C1 segment of cervical spinal cord (tissue), 14 donors: ENCODE results near the gene PGAP3.

ENCODE experiments used
- DNase-seq, 14 donors: peaks; one replicate each; lab custom pipeline; 2025; lab: John Stamatoyannopoulos, UW

PGAP3 gene

DNA sequence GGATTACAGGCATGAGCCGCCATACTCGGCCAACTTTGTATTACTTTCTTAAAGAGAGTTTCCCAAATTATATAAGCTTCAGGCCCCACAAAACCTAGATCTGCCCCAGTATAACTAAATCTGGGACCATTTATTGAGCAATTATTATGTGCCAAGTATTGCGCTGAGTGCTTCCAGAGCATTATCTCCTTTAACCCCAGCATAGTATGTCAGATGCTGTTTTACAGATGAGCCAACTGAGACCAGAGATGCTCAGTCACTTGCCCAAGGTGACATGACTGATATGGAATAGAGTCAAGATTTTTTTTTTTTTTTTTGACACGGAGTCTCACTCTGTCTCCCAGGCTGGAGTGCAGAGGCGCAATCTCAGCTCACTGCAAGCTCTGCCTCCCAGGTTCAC lies 10.1 kb upstream of the PGAP3 start:
- no peak for DNase-seq

DNA sequence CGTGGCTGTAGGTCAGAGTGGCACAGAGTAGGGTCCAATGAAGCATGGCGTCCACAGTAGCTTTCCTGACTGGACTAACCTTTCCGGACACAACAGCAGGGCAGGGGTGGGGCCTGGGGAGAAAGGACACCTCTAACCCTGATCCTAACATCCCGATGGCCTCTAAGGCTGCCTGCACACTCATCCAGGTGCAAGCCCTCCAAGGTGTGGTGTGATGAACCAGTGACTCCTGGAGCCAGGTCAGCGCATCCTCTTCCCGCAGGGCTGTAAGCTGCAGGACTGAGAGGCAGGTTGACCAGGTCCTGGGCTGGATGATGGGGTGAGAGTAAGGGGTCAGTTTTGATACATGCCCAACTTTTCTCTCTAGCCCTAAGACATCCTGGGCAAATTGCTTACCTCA lies 8.9 kb upstream of the PGAP3 start:
- no peak for DNase-seq

DNA sequence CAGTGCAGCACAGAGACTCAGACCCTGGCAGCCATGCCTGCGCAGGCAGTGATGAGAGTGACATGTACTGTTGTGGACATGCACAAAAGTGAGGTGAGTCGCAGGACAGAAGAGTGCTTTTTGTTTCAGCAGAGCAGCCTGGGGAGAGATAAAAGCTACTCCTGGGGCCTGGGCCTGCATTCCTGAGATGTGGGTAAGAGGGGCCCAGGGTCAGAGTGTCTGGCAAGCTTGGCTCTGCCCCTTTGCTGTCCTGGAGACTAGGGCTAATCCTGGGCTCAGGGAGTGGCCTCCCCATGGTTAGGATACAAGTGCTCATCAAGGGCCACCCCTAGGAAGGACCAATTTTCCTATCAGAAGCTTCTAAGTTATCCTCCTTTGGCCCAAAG lies 7.2 kb upstream of the PGAP3 start:
- no peak for DNase-seq

DNA sequence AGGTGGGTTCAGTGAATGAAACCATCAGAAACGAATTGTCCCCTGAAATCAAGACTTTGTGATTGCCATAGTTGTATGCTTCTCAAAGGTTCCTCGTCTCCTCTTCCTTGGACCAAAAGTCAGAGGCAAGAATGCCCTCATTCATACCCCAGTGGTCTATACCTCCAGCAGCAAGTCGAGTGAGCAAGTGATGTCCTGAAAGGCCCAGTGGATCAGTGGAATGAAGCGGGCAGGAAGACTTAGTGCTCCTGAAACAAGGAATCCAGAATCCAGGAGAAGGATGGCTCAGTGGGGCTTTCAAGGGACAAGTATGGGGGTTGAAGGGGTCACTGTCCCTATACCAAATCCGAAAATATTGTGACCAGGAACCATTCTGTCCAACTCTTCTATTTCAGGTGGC lies 6.7 kb upstream of the PGAP3 start:
- no peak for DNase-seq

DNA sequence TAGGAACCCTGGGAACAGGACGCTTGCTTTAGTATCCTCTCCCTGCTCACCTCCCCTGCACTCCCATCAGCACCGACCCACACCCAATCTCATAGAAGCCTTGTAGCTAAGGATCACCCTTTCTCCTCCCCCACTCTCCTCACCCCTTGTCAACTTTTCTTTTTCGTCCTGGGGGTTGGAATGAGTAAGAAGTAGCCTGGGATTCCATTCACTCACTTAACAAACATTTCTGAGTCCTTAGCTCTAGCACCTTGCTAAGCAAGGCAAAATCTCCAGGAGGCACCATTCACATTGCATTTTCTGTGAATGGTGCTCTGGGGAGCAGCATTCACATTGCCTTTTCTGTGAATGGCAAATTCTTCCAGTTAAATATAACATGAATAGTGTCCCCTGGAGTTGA lies 1.1 kb upstream of the PGAP3 start:
- DNase-seq = no peak

DNA sequence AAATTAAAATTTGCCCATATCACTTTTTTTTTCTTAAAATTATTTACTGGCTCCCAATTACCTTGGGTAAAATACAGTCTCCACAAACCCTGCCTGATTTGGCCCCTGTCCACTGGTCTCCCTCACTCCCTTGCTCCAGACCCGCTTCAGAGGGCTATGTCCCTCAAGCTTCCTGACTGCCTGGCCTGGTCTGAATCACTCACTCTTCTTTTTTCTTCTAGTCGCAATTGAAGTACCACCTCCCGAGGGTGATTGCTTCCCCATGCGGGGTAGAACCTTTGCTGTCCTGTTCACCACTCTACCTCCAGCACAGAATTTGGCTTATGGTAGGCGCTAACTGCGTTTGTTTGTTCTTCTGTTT lies 598 bp upstream of the PGAP3 start:
- DNase-seq = no peak

DNA sequence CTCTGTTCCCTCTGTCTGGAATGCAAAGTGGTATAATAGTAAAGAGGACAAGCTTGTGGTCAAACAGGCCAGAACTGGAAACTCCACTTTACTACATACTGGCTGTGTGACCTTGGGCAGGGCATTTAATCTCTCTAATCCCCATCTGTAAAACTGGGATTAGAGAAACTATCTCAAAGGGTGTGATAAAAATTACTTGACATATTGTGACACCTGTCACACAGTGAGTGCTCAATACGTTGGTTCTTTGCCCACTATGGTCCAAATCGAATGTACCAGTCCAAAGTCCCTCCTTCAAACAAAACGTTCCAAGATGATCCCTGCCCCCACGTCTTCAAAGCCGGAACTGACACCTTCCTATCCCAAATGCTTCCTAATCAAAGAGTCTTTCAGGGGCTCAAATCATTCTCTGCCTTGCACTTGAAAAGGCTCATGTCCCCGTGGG lies 734 bp downstream of the PGAP3 start:
- DNase-seq = no peak

DNA sequence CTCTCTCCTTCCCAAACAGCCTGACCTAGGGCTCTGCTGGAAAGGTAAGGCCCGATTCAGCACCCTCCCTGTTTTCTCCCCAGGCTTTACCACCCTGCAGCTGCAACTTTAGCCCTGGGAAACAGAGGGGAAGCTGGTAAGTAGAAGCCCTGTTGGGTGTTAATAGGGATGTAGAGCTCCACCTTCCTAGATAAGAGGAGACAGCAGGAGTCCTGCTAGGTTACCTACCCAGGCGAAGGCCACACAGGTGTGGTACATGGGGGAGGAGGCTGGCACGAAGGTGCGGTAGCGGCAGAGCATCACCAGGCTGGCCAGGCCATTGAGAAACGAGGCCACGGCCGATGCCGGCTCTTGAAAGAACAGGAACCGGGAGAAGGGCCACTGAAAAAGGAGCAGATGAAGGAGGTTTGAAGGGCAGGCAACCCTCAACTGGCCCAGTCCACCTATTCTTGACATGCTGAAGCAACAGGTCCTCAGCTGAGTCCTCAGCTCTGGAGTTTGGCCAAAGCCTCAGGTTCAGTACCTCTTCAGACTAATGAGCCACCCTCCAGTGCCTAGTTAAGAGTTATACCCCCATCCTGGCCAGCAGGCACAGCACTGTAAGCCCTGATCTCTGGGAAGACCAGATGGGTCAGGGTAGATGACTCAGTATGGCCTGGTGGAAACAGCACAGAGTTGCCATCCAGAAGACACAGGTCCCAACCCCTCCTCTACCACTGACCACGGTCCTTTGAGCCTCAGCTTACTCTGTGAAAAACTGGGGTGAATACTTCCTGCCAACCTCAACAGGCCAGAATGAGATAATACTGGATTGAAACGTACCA lies 3.3 kb downstream of the PGAP3 start:
- DNase-seq = no peak

DNA sequence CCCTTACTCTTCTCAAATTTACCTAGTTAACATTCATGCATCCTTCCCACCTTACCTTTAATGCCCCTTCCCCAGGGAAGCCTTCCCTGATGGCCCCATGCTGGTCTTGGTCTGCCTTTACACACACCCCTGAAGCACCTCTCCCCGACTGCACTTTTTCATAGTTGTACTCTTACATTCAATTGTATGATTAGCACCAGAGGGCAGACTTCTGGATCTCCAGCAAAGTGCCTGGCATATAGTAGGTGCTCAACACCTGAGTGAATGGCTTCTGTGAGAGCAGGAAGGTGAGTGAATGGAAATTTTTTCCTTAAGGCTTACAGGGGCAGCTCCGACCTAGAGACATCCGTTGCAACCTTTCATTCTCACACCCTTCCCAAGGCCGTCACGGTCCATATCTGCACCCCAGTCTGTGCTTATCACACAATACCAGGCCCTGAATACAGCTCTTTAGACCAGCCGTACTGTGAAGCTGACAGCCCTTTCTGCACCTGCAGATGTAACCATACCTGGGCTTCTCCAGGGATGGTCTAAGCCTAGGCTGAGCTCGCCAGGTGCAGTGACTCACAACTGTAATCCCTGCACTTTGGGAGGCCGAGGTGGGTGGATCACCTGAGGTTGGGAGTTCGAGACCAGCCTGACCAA lies 4.4 kb downstream of the PGAP3 start:
- no peak for DNase-seq

DNA sequence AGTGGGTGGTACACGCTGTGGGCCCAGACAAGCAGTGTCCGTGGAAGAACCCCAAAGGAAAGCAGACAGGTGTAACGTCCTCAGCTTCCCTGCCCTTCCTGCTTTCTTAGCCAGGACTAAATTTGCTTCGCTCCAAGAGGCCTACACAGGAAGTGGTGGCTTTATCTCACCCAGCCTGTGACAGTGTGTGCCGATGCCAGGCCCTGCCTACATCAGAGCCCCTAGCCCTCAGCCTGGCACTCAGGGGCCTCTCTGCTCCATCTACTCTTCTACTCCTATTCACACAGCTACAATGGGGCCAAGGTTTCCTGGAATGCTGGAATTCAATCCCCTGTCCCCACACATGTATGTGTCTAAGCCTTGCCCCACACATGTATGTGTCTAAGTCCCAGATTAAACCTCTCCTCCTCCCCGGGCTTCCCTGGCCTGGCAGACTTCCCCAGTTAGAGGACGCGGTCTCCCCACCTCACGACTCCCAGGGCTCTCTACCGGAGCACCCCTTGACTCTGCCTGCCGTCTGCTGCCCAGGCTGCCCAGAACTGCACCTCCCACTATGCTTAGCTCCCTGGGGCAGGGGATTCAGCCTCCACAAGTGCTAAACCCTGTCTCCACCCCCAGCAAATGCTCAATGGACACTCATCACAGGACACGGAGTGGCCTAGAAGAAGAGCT lies 8.2 kb downstream of the PGAP3 start:
- no peak for DNase-seq

DNA sequence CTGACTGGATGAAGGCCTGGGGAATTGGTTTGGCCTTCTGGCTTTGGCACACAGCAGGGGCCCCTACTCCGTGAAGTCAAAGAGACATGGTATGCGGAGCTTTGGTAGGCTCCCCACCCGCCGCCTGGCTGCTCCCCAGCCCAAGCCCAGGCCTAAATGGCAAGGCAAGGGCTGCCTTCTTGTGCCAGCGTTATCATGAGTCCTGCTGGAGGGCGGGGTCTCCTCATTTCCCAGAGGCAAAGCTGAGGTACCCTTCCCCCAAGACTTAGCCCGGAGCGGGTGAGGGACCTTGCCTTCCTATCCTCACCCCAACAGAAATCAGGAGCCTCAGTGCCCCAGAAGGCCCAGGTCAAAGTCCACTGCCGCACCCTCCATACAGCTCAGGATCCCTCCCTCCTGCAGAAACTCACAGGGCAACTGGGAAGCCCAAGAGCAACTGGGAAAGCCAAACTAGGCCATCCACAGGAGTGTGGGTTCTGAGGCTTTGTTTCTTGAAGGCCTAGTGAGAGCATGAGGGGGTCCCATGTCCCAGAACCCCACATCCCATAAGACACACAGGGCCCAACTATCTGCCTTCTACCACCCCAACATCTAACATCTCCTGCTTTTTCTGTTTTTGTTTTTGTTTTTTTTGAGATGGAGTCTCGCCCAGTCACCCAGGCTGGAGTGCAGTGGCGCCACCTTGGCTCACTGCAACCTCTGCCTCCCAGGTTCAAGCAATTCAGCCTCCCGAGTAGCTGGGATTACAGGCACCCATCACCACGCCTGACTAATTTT lies 9.3 kb downstream of the PGAP3 start:
- no peak for DNase-seq

DNA sequence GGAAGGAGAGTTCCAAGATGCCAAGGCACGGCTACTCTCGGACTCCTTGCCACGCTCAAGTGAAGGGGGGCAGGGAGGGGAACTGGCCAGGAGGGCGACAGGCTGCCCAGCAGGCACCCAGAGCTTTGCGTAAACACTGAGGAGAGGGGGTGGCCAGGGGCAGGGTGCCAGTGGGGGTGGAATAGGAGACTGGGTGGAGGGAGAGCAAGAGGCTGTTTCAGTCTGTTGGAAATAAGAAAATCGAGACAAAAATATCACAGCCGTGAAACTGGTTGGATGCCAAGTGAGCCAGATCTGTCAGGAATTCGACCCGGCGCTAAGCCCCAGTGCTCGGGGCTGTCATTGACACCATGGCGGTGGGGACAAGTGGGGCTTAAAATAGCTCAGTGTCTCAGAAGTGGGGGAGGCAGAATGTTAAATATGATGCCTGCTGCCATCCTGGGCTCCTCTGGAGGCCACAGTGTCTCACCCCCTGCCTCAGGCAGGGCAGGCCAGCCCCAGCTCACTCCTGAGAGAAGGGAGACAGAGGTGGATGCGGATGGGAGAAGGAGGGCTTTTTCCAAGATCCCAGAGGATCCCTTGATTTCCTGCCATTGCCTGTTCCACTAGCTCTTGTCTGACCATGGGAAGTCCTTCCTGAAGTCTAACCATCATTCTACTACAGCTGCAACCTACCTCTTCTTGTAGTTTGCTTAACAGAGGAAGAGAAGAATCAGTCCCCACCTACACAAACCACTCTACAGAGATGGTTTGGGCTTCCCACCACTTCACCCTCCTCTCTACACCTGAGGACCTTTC lies 10.1 kb downstream of the PGAP3 start:
- peak in 3 of 14 donors; percentile 17 to 27 (median 26) for DNase-seq

DNA sequence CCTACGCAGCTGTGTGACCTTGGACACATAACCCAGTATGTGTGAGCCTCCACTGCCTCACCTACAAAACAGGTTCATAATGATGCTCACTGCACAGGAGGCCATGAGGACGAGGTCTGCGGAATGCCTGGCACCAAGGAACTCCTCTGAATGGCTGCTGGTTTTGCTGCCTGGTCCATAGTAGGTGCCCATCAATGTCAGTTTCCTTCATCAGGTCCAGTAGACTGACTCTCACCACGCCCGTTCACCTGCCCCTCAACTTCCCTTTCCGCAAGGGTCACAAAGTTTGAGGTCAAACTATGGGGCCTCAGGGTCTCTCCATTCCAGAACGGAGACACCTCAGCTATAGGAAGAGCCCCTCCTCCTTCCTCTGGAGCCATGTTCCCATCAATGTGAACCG lies 10.8 kb downstream of the PGAP3 start:
- no peak for DNase-seq

DNA sequence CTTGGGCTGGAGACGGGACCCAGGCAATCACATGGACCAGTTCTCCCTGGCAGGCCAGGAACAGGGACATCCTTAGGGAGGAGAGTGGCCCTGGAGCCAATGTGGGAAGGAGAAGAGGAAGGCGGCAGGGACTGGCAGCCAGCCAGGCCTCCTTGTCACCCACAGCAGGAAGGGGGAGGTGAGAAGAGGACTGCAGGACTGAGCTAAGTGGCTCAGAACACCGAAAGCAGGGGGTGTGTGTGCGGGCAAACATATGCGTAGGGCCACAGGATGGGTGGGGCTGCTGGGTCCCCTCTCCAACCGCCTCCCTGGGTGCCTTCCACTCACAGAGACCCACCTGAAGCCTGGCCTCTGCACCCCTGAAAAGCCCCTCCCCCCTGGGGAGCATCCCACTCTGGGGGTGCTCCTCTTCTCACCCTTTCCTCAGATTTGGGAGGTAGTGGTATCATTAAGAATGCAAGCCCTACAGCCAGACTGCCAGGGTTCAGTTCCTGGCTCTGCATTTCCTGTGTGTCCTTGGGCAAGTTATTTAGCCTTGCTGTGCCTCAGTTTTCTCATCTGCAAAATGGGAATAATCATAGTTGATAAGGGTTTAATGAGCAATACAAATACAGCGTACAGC lies 11.5 kb downstream of the PGAP3 start:
- peak in 7 of 14 donors; percentile 14 to 50 (median 28) for DNase-seq

DNA sequence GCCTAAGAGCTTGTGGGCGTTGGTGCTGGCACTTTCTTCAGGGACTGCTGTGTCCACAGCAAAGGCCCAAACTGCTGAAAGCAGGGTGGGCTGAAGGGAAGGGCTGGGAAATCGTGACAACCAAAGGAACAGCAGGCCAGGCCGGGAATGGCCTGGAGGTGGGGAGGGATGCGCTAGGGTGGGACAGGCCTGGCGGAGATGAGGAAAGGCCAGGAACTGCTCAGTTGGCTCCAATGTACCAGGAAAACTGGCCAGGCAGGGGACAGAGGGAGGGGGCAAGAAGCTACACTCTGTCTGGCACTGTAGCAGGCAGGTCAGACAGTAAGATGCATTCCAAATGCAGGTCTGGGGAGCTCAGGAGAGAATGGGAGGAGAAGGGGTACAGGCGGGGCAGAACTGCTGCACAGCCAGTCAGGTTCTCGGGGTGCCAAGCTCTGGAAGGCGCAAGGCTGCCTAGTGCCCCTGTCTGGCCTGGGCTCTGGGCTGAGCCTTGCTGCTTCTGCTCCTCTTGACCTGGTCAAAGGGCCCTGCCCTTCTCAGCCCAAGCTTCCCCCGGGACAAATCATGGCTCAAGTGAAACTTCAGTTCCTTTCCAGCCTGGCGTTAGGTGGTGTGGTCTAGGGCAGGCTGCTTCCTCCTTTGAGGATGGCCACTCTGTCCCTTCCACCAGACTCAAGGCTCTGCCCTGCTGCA lies 12.3 kb downstream of the PGAP3 start:
- no peak for DNase-seq

DNA sequence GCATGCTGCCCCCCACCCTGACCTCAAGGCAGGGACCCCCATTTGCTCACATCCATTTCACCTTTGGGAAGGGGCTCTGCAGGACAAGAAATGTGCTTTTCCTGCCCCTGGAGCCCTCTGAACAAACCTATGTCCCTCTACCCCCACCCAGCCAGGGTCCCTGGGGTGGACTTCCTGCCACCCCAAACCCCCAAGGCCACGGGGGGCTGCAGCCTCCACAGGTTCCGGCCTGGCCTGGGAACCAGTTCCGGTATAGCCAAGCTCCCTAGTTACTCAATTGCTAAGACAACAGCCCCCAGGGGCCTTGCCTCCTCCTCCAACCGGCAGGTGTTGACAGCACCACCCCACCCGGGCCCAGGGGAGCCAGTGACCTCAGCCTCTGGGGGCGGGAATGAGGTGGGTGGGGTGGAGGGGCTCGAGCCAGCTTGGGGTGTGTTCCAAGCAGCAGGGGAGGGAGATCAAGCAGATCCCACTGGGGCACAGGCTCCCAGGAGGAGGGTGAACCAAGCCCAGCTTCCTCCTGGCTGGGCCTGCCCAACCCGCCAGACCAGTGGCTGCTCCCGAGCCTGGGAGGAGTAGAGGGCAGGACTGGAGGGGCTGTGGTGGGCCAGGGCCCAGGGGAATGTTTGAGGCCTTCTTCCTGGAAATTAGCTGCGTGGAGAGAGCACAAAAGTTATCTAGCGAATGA lies 13.0 kb downstream of the PGAP3 start:
- DNase-seq = no peak

DNA sequence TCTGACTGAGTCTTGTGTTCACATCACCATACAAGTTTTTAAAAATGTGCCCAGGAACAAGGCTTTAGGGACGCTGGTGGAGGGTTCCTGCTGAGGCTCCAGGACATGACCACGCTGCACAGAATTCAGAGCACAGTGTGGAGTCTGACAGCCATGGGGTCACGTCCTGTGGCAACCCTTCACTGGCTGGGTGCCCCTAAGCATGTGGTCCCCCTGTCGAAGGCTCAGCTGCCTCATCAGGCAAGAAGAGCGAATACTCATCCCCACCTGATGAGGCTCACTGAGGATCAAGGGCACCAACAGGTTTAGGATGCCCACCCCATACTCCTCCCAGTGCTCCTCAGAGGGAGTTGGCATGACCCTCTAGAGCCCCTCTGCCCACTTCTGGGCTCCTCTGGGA lies 13.7 kb downstream of the PGAP3 start:
- no peak for DNase-seq

DNA sequence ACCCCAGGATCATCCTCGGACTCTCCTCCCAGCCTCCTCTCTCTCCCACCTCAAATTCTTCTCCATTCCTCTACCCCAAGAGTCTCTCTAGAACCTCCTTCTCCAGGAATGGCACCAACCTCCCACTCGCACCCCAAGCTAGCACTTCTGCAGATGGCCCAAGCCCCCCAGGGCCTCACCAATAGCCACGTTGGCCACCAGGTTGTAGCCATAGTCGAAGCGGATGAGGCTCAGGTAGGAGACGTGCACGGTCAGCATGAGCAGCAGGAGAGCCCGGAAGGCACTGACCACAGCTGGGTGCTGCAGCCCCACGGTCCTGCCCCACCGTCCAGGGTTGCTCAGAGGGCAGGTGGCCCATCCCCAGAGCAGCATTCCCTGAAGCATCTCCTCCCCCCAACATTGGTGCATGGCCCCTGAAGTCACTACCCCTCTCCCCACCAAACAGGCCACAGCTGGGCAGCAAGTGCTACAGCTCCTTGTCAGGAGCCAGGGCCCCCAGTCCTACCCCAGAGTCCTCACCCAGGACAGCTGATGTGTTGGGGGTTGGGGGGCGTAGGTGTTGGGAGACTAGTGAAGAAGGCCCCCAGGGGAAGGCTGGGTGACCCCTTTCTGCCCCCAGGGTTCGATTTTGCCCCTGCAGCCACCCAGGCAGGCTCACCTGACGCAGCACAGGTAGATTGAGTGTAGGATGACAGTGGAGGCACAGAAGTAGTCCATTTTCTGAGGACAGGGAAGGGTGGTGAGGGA lies 14.3 kb downstream of the PGAP3 start:
- DNase-seq = no peak
